GM12864 (cell line): Measurements from ENCODE around the gene TMEM132D.

Experiments used
- DNase-seq: peaks from one replicate; pipeline ENCODE4 v3.0.0-alpha.2; 2011; ENCODE audit warnings: low read depth
- H3K4me3 ChIP-seq: 2 replicates; pipeline ENCODE4 v1.5.1; 2011; ENCODE audit warnings: mild to moderate bottlenecking, low read depth, low read length, control low read depth
- TF ChIP-seq, protein P1 (sequence below): IDR thresholded peaks from 2 replicates; pipeline ENCODE4 v1.5.1; 2011; ENCODE audit warnings: low read depth, mild to moderate bottlenecking, moderate library complexity, low read length, control low read depth, inconsistent platforms; ENCODE audit errors: missing control alignments

The TMEM132D gene

DNA sequence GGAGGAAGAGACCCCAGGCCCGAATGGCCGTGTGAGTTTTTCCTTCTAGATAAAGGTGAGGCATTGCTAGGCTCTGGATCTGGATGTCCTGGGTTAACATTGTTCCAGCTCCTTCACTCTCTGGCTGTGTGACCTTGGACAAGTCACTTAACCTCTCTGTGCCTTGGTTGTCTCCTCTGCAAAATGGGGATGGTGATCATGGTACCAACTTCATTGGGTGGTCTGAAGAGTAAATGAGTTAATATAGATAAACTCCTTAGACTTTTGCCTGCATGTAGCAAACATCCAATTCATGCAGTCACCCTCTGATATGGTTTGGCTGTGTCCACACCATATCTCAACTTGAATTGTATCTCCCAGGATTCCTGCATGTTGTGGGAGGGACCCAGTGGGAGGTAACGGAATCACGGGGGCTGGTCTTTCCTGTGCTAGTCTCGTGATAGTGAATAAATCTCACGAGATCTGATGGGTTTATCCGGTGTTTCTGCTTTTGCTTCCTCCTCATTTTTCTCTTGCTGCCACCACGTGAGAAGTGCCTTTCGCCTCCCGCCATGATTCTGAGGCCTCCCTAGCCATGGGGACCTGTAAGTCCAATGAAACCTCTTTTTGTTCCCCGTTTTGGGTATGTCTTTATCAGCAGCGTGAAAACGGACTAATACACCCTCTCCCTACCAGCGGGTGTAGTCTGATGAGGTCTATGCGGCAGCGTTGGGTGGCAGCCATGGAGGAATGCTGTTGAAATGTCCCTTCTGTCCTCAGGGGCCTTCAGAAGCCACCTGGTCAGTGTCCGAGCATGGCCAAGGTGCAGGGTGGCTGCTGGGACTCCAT, 794.4 kb downstream of the TMEM132D start:
- DNase-seq = no peak
- TF ChIP-seq, protein P1, sequence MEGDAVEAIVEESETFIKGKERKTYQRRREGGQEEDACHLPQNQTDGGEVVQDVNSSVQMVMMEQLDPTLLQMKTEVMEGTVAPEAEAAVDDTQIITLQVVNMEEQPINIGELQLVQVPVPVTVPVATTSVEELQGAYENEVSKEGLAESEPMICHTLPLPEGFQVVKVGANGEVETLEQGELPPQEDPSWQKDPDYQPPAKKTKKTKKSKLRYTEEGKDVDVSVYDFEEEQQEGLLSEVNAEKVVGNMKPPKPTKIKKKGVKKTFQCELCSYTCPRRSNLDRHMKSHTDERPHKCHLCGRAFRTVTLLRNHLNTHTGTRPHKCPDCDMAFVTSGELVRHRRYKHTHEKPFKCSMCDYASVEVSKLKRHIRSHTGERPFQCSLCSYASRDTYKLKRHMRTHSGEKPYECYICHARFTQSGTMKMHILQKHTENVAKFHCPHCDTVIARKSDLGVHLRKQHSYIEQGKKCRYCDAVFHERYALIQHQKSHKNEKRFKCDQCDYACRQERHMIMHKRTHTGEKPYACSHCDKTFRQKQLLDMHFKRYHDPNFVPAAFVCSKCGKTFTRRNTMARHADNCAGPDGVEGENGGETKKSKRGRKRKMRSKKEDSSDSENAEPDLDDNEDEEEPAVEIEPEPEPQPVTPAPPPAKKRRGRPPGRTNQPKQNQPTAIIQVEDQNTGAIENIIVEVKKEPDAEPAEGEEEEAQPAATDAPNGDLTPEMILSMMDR = no peak
- no peak overlapping the region for H3K4me3 ChIP-seq

DNA sequence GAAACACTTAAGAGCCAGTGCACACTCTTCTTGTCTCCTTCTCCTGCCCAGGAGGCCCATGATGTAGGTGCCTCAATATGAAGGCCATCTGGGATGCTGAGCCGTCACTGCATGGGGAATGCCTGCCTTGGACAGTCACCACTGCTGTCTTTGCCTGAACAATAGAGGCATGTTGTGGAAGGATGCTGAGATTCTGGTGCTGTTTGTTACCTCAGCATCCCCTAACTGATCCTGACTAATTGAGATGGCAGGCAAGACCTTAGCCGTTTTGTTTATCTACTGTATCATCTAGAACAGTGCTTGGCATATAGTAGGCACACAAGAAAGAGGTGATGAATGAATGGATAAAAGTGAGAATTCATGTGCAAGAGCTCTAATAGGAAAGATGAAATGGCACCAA, 797.1 kb downstream of the TMEM132D start:
- TF ChIP-seq, protein P1 = no peak

DNA sequence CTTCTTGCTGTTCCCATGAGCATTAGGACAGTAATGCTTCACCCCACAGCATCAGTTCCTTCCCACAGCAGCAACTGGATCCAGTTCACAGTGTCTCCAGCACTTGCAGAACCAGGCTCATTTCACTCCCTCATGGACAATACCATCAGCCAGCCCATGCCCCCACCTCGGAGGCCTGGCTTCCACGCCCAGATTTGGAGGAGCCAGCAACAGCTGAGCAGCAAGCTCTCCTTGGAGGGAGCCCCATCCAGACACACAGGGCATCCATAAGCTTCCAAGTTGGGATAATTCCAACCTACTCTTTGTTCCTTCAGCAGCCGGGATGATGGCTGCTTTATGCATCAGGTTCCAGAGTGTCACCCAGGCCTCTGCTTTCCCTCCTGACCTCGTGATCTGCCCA, 800.6 kb downstream of the TMEM132D start:
- no peak for DNase-seq
- H3K4me3 ChIP-seq = no peak overlapping the region
- TF ChIP-seq, protein P1 = no peak

More for the DNA sequence above, 797.1 kb downstream of the TMEM132D start:
- H3K4me3 ChIP-seq = no peak overlapping the region
- no peak for DNase-seq

DNA sequence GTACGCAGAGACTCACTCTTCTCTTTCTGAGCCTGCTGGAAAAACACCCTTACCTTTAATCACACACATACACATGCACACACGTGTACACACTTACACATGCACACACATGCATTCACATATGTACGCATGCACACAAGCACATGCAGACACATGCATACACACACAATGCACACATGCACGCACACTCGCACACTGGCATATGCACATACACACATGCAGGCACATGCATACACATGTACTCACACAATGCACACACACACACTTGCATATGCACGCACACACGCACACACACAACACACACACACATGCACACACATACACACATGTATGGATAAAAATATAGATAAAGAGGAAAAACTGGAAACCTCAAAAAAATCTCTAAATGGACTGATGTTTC, 801.6 kb downstream of the TMEM132D start:
- TF ChIP-seq, protein P1 = no peak
- H3K4me3 ChIP-seq = no peak overlapping the region
- DNase-seq = no peak

DNA sequence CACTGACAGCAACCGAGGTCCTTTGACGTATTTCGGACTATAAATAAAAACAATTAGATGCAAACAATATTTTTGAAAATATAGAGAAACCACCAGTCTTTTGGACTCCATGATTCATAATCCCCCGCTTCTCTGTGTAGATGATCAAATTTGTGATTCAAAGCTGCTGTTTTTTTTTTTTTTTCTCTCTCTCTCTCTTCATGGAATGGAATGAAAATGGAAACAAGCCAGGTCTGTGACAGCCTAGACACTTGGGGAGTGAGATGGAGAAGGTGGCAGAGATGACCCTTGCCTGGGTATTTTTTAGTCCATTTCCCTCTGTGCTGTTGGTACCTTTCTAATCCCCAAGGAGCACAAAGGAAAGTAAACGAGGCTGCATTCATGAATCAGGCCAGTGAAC, 802.0 kb downstream of the TMEM132D start:
- no peak for DNase-seq
- TF ChIP-seq, protein P1 = no peak
- no peak overlapping the region for H3K4me3 ChIP-seq

- no peak for DNase-seq
- TF ChIP-seq, protein P1 = no peak
These were observed 802.4 kb downstream of the TMEM132D start for GRCh38 chr12:129101404-129101803.

DNA sequence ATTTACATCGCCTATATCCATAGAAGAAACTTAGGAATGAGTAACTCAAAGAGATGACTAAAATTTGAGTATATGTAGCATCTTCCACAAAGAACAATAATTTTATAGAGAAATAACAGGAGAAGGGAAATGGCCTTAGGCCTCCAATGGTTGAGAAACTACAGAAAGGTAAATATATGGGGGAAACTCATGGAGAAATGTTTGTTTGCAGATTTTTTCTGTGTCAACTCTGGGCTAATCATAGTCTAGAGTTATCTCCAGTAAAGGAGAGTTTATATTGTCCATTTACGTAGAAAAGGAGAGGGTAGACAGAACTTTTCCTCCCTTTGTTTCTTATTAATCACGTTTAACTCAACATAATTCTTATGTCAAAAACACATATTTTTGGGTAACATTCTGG, 806.4 kb downstream of the TMEM132D start:
- DNase-seq = no peak
- TF ChIP-seq, protein P1 = no peak
- H3K4me3 ChIP-seq = no peak overlapping the region

More at GRCh38 chr12:129101404-129101803, 802.4 kb downstream of the TMEM132D start:
- H3K4me3 ChIP-seq = no peak overlapping the region
